ENCODE data around the gene HOXC11. TPM values are rescaled to one million over a fixed set of nuclear protein-coding genes. Genes with fewer than 3 reads are reported as not detected.
A peak's percentile ranks its signal among the peaks of the same experiment; 100 is the strongest.

The HOXC11 gene
- total RNA-seq, 3 donors from 2014 or later (not counting 1 experiment from before 2014, with no cell fraction given) = not detected

DNA sequence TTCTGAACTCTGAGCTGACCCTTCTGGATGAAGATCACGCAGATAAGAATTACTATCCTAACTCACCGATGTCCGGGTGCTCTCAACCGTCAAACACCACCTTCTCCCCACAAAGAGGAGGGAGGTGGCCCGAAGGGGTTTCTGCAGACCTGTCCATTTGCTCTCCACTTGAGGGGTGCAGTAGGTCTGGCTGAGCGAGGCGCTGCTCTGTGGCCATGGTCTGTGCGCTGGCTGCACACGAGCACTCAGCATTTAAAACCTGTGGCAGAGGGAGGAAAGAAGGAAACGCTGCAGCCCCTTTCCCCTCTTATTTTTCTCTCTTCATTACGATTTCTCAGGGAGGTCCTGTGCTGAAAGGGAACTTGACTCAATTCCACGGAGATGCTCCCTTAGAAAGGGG is 35.8 kb upstream of the HOXC11 start:
- Histone ChIP-seq H3K36me3 (ENCODE audit: control insufficient read depth, insufficient read depth, low read length) (no peaks in the 10 kb centered on the region), H3K9me3 (ENCODE audit: control insufficient read depth, insufficient read depth, low read length) (no peaks in the 10 kb centered on the region), H3K27ac (ENCODE audit: low read length) (no peak overlapping the region), H3K4me3 (ENCODE audit: low read length) (no peak overlapping the region), H3K27me3 (ENCODE audit: control insufficient read depth, insufficient read depth, low read length) (peaks cover 80% of the 10 kb centered on the region), H3K4me1 (ENCODE audit: control insufficient read depth, insufficient read depth, low read length) (peaks cover 8% of the 10 kb centered on the region)
- no peaks in the 10 kb centered on the region for H3K36me3 Mint-ChIP-seq
- peaks cover 9 to 11% of the 10 kb centered on the region in 2 donors for H3K4me1 Mint-ChIP-seq
- H3K27me3 Mint-ChIP-seq (ENCODE audit: low read depth in 2 of 2) = peaks cover 83 to 86% of the 10 kb centered on the region in 2 donors
- peak overlapping the region; percentile 25 for H3K4me3 Mint-ChIP-seq
- no peak overlapping the region for H3K27ac Mint-ChIP-seq
- TF ChIP-seq, protein P1, sequence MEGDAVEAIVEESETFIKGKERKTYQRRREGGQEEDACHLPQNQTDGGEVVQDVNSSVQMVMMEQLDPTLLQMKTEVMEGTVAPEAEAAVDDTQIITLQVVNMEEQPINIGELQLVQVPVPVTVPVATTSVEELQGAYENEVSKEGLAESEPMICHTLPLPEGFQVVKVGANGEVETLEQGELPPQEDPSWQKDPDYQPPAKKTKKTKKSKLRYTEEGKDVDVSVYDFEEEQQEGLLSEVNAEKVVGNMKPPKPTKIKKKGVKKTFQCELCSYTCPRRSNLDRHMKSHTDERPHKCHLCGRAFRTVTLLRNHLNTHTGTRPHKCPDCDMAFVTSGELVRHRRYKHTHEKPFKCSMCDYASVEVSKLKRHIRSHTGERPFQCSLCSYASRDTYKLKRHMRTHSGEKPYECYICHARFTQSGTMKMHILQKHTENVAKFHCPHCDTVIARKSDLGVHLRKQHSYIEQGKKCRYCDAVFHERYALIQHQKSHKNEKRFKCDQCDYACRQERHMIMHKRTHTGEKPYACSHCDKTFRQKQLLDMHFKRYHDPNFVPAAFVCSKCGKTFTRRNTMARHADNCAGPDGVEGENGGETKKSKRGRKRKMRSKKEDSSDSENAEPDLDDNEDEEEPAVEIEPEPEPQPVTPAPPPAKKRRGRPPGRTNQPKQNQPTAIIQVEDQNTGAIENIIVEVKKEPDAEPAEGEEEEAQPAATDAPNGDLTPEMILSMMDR (IDR thresholded peaks at IDR 0.05) = no peak
- H3K9me3 Mint-ChIP-seq = no peaks in the 10 kb centered on the region
- WGBS (ENCODE audit: insufficient coverage) = 9% methylated on average over 11 of the region's 12 CpGs
- DNase-seq (no peak), ATAC-seq (no peak)
- intact Hi-C loops (cut with micrococcal nuclease) = no loop called here

GRCh38 chr12:53937596-53938325 is 35.2 kb upstream of the HOXC11 start:
- DNase-seq = no peak
- Histone ChIP-seq H3K4me1 (ENCODE audit: control insufficient read depth, insufficient read depth, low read length) (peaks cover 8% of the 10 kb centered on the region), H3K27ac (ENCODE audit: low read length) (no peak overlapping the region), H3K4me3 (ENCODE audit: low read length) (no peak overlapping the region), H3K36me3 (ENCODE audit: control insufficient read depth, insufficient read depth, low read length) (no peaks in the 10 kb centered on the region), H3K9me3 (ENCODE audit: control insufficient read depth, insufficient read depth, low read length) (no peaks in the 10 kb centered on the region), H3K27me3 (ENCODE audit: control insufficient read depth, insufficient read depth, low read length) (peaks cover 76% of the 10 kb centered on the region)
- Mint-ChIP-seq H3K27me3 (ENCODE audit: low read depth in 2 of 2) (peaks cover 83 to 85% of the 10 kb centered on the region in 2 donors), H3K36me3 (no peaks in the 10 kb centered on the region), H3K4me3 (peak overlapping the region; percentile 25), H3K4me1 (peaks cover 9 to 11% of the 10 kb centered on the region in 2 donors), H3K9me3 (no peaks in the 10 kb centered on the region), H3K27ac (no peak overlapping the region)
- TF ChIP-seq, protein P1 (IDR thresholded peaks at IDR 0.05) = no peak
- intact Hi-C loops (cut with micrococcal nuclease) = no loop called here
- WGBS (ENCODE audit: insufficient coverage) = 28% methylated on average over 21 of the region's 23 CpGs
- no peak for ATAC-seq

GRCh38 chr12:53938326-53939140 is 34.4 kb upstream of the HOXC11 start, which contains the start of gene HOXC13:
Gene HOXC13 (plus strand): TSS chr12:53938831. CDS start chr12:53938907, 76 bp downstream.
- 9% methylated on average over 56 of the region's 56 CpGs for WGBS (ENCODE audit: insufficient coverage)
- intact Hi-C loops (cut with micrococcal nuclease) = no loop called here
- peaks cover 9 to 11% of the 10 kb centered on the region in 2 donors for H3K4me1 Mint-ChIP-seq
- H3K36me3 Mint-ChIP-seq = no peaks in the 10 kb centered on the region
- H3K27ac Mint-ChIP-seq = no peak within 1 kb of the TSS
- Histone ChIP-seq H3K4me3 (ENCODE audit: low read length) (no peak within 1 kb of the TSS), H3K27me3 (ENCODE audit: control insufficient read depth, insufficient read depth, low read length) (peaks cover 77% of the 10 kb centered on the region), H3K27ac (ENCODE audit: low read length) (no peak within 1 kb of the TSS), H3K36me3 (ENCODE audit: control insufficient read depth, insufficient read depth, low read length) (no peaks in the 10 kb centered on the region), H3K9me3 (ENCODE audit: control insufficient read depth, insufficient read depth, low read length) (no peaks in the 10 kb centered on the region), H3K4me1 (ENCODE audit: control insufficient read depth, insufficient read depth, low read length) (peaks cover 8% of the 10 kb centered on the region)
- H3K27me3 Mint-ChIP-seq (ENCODE audit: low read depth in 2 of 2) = peaks cover 83 to 84% of the 10 kb centered on the region in 2 donors
- TF ChIP-seq, protein P1 (IDR thresholded peaks at IDR 0.05) = no peak
- peak; percentile 29 to 62 (median 38) for ATAC-seq
- DNase-seq = peak in 1 of 2 donors; percentile 37
- H3K9me3 Mint-ChIP-seq = no peaks in the 10 kb centered on the region
- peak within 1 kb of the TSS; percentile 49 for H3K4me3 Mint-ChIP-seq

Measured in natural killer cell (primary cell).